GM19324 (cell line): ENCODE results near the gene METTL21A.

ENCODE experiments used
- ATAC-seq: cut with Tn5 transposase; IDR thresholded peaks from one replicate; pipeline ENCODE4 v1.9.1; 2021; ENCODE audit warnings: mild to moderate bottlenecking, moderate library complexity; ENCODE audit not compliant: unreplicated experiment, low FRiP score

METTL21A gene

DNA sequence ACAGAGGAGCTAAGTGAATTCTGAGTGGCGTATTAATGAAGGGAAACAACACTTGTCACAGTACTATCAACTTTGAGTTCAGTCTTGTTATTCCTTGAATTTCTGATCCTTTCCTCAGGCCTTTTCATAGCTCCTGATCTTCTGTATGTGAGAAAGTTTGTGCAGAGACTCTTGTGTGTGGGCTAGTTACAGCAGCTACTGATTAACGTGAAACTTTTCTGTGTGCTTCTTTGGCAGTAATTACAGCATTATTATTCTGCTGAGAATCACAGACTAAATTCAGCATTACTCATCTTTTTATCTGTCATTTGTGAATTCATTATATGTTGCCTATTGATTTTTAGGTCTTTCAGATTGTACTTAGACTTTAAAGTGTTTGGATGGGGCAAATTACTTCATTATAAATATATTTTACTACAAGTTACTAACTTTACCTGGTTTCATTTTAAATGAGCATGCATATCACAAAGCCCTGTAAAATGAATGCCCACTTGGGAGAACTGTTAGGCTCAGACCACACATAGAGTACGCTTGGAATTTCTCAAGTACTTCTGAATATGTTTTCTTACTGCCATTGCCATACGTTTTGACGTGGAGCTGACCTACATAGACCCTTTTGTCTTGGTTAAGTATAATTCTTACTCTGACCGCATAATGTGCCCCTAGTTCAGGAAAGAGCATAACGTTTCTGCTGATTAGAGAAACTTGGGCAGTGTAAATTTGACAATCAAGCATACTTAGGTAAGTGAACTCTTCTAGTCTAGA lies 59.3 kb downstream of the METTL21A start:
- no peak for ATAC-seq
